ENCODE results near the gene PRR36. TPM values are rescaled to one million over a fixed set of nuclear protein-coding genes. Genes with fewer than 3 reads are reported as not detected.
"Not testable (repeated sequence)": the region's sequence is repeated elsewhere in the genome, so short reads cannot be mapped to it uniquely, and the experiment has no call there.

PRR36 gene
- total and polyA plus RNA-seq, 12 donors = 0.01 to 0.07 (median 0.05) TPM; not detected in 9

DNA sequence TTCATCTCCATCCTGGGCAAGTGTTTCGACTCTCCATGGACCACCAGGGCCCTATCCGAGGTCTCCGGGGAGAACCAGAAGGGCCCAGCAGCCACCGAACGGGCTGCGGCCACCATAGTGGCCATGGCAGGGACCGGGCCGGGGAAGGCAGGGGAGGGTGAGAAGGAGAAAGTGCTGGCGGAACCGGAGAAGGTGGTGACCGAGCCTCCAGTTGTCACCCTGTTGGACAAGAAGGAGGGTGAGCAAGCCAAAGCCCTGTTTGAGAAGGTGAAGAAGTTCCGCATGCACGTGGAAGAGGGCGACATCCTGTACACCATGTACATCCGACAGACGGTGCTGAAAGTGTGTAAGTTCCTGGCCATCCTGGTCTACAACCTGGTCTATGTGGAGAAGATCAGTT lies 24.8 kb upstream of the PRR36 start:
- DNase-seq (no peak), ATAC-seq (no peak)
- Histone ChIP-seq H3K4me1 (peaks cover 3 to 11% (median 8%) of the 10 kb centered on the region in 9 donors), H3K9me3 (no peaks in the 10 kb centered on the region), H3K27ac (no peak overlapping the region), H3K36me3 (no peaks in the 10 kb centered on the region), H3K4me3 (no peak overlapping the region), H3K27me3 (peaks cover 0 to 17% (median 10%) of the 10 kb centered on the region in 7 donors)
- intact Hi-C loops (cut with DNase I) = no loop called here
- TF ChIP-seq, protein P1, sequence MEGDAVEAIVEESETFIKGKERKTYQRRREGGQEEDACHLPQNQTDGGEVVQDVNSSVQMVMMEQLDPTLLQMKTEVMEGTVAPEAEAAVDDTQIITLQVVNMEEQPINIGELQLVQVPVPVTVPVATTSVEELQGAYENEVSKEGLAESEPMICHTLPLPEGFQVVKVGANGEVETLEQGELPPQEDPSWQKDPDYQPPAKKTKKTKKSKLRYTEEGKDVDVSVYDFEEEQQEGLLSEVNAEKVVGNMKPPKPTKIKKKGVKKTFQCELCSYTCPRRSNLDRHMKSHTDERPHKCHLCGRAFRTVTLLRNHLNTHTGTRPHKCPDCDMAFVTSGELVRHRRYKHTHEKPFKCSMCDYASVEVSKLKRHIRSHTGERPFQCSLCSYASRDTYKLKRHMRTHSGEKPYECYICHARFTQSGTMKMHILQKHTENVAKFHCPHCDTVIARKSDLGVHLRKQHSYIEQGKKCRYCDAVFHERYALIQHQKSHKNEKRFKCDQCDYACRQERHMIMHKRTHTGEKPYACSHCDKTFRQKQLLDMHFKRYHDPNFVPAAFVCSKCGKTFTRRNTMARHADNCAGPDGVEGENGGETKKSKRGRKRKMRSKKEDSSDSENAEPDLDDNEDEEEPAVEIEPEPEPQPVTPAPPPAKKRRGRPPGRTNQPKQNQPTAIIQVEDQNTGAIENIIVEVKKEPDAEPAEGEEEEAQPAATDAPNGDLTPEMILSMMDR (IDR thresholded peaks at IDR 0.05) = no peak
- 90 to 94% methylated on average over 16 of the region's 16 CpGs for WGBS, 2 donors

DNA sequence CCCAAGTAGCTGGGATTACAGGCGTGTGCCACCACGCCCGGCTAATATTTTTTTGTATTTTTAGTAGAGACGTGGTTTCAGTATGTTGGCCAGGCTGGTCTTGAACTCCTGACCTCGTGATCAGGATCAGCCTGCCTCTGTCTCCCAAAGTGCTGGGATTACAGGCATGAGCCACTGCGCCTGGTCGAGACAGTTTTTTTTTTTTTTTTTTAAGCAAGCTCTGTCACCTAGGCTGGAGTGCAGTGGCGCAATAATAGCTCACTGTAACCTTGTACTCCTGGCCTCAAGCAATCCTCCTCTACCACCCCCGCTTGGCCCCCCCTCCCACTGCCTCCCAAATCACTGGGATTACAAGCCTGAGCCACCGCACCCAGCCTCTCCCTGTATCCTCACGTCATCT lies 23.1 kb upstream of the PRR36 start:
- intact Hi-C loops (cut with DNase I) = no loop called here

DNA sequence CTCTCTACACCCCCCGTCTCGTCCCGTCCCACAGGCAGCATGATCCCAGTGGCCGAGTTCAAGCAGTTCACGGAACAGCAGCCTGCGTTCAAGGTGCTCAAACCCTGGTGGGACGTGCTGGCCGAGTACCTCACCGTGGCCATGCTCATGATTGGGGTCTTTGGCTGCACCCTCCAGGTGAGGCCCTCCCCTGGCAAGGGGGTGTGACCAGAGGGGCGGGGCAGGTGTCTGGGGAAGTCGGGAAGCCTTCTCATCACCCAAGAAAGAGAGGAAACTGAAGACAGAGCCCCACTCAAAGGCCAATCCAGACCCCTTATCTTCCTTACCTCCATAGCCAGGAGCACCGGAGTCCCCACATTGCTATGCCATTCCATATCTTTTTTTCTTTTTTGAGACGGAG lies 21.4 kb upstream of the PRR36 start:
- Histone ChIP-seq H3K36me3 (no peaks in the 10 kb centered on the region), H3K9me3 (no peaks in the 10 kb centered on the region), H3K27ac (no peak overlapping the region), H3K4me3 (no peak overlapping the region), H3K27me3 (peaks cover 0 to 30% (median 21%) of the 10 kb centered on the region in 7 donors), H3K4me1 (no peaks in the 10 kb centered on the region)
- DNase-seq (no peak), ATAC-seq (no peak)
- WGBS, 2 donors = 83 to 89% methylated on average over 13 of the region's 13 CpGs
- TF ChIP-seq, protein P1 (IDR thresholded peaks at IDR 0.05) = no peak
- intact Hi-C loops (cut with DNase I) = no loop called here

More for the DNA sequence above, 23.1 kb upstream of the PRR36 start:
- 86 to 88% methylated on average over 11 of the region's 11 CpGs for WGBS, 2 donors
- TF ChIP-seq, protein P1 (IDR thresholded peaks at IDR 0.05) = no peak
- H3K27ac ChIP-seq = no peak overlapping the region
- H3K27me3 ChIP-seq = peaks cover 0 to 30% (median 20%) of the 10 kb centered on the region in 7 donors
- no peaks in the 10 kb centered on the region for H3K36me3 ChIP-seq
- peaks cover 0 to under 1% (median 0%) of the 10 kb centered on the region in 9 donors for H3K4me1 ChIP-seq
- DNase-seq (no peak), ATAC-seq (no peak)
- no peak overlapping the region for H3K4me3 ChIP-seq
- no peaks in the 10 kb centered on the region for H3K9me3 ChIP-seq

DNA sequence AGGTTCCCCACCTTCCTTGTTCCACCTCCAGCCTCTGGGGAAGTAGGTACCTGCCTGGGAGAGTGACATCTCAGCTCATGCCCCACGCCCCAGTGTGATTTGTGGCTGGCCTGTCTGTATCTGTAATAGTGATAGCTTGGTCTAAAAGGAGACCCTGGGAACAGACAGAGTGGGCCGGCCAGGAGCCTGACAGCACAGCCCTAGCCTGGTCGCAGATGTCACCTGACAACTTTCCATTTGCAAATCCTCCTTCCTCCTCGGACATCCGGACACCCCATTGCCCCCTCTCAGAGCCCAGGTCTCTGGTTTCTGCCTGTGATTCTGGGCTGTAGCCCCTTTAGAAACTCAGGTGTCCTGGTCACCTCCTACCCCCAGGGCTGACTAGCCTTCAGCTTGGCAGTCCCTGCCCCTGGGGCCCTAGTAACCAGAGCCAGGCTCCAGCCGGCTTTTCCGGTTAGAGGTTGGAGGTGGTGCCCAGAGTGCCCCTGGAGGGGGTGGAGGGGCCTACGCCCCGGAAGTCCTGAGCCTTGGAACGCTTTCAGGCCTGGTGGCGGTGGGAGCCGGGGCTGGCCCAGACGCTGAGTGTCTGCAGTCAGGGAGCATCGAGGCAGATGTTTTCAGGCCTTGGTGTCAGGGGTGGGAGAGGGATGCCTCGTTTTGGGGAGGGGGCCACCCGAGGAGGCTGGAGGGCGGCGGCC lies 20.6 kb upstream of the PRR36 start:
- H3K36me3 ChIP-seq = no peaks in the 10 kb centered on the region
- peaks cover 0 to 32% (median 21%) of the 10 kb centered on the region in 7 donors for H3K27me3 ChIP-seq
- WGBS, 2 donors = 52 to 61% methylated on average over 16 to 18 of the region's 18 CpGs
- no peak for ATAC-seq
- no peaks in the 10 kb centered on the region for H3K9me3 ChIP-seq
- intact Hi-C loops (cut with DNase I) = no loop called here
- H3K4me3 ChIP-seq = no peak overlapping the region
- TF ChIP-seq, protein P1 (IDR thresholded peaks at IDR 0.05) = no peak
- no peak overlapping the region for H3K27ac ChIP-seq
- DNase-seq = no peak
- no peaks in the 10 kb centered on the region for H3K4me1 ChIP-seq

DNA sequence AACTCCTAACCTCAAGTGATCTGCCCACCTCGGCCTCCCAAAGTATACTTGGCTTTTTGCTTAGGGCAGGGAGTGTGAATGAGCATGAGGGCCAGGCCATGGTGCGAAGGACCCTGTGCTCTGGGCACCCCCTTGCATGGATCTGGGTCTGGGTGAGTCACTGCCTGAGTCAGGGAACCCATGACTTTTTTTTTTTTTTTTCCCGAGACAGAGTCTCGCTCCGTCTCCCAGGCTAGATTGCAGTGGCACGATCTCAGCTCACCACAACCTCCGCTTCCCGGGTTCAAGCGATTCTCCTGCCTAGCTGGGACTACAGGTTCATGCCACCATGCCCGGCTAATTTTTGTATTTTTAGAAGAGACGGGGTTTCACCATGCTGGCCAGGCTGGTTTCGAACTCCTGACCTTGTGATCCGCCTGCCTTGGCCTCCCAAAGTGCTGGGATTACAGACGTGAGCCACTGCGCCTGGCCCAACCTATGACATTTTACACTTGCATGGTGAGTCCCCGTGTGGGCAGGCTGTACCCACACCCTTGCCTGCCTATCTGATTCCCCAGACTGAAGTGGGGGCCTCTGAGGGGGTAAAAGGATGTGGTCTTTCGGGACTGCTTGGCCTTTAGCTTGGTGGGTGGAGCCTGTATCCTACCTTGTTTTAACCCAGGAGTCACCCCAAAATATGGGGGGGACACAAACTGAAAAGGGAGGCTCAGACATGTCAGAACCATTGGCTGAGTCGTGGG lies 19.3 kb upstream of the PRR36 start:
- H3K4me3 ChIP-seq; H3K4me1 ChIP-seq; intact Hi-C loops (cut with DNase I); DNase-seq; ATAC-seq; H3K36me3 ChIP-seq; H3K27ac ChIP-seq; H3K9me3 ChIP-seq: not testable (repeated sequence)
- peaks cover 0 to 45% (median 30%) of the 10 kb centered on the region in 7 donors for H3K27me3 ChIP-seq
- WGBS, 2 donors = 83 to 86% methylated on average over 18 of the region's 18 CpGs
